Memory B cell (primary cell): Measurements from ENCODE around the gene PLPP3.

ENCODE experiments used
- ATAC-seq: fragments of 150-1000 bp; cut with Tn5 transposase; 2 replicates; pipeline ENCODE4 v1.10.0; 2021; ENCODE audit warnings: low read depth, mild to moderate bottlenecking, moderate library complexity
- DNase-seq, 2 donors: peaks; one replicate each; pipeline ENCODE4 v3.0.0; 2022; ENCODE audit warnings: low spot score in 2 of 2
- H3K27ac Mint-ChIP-seq: one replicate; pipeline ENCODE4 v1.8.0; 2022; ENCODE audit warnings: mild to moderate bottlenecking, moderate library complexity, mixed read lengths
- H3K27me3 Mint-ChIP-seq: one replicate; pipeline ENCODE4 v1.8.0; 2022; ENCODE audit warnings: mixed read lengths
- H3K36me3 Mint-ChIP-seq: one replicate; pipeline ENCODE4 v1.8.0; 2022; ENCODE audit warnings: mild to moderate bottlenecking, mixed read lengths
- H3K4me1 Mint-ChIP-seq: one replicate; pipeline ENCODE4 v1.8.0; 2022; ENCODE audit warnings: mixed read lengths
- H3K4me3 Mint-ChIP-seq: one replicate; pipeline ENCODE4 v1.8.0; 2022; ENCODE audit warnings: mild to moderate bottlenecking, moderate library complexity, mixed read lengths
- H3K9me3 Mint-ChIP-seq: one replicate; pipeline ENCODE4 v1.8.0; 2022; ENCODE audit warnings: mixed read lengths

Gene PLPP3

DNA sequence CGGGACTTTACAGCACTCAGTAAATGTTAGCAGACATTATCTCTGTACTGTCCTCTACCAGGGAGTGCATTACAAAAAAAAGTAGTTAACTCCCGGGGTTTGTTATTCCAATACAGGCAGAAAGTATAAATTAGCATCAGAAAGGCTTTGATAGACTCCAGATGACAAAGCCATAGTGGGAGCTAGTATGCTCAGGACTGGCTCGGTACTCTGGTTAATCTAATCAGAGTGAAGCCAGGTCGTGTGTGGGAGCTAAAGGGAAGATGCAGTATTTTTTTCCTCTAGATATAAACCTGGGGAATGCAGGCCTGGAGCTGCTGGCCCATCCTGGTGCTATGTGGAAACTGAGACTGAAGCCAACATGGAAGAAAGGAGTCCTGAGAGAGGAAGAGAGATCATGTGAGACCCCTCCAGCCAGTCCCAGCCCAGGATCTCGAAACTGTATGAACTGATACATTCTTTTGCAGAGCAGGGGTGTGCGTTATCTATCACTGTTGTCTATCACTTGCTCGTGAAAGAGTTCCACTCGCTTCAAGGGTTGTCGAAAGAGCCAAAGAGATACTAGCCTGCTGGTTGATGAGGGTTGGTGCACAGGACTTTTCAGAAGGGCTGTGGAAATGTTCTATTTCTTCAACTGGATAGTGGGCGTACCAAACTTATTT is 125.8 kb downstream of the PLPP3 start:
- no peaks in the 10 kb centered on the region for H3K36me3 Mint-ChIP-seq
- no peaks in the 10 kb centered on the region for H3K9me3 Mint-ChIP-seq
- H3K27ac Mint-ChIP-seq: no peak overlapping the region
- no peak for DNase-seq
- H3K4me1 Mint-ChIP-seq: peaks cover 5% of the 10 kb centered on the region
- H3K4me3 Mint-ChIP-seq: no peak overlapping the region
- peaks cover 2% of the 10 kb centered on the region for H3K27me3 Mint-ChIP-seq
- no peak for ATAC-seq

DNA sequence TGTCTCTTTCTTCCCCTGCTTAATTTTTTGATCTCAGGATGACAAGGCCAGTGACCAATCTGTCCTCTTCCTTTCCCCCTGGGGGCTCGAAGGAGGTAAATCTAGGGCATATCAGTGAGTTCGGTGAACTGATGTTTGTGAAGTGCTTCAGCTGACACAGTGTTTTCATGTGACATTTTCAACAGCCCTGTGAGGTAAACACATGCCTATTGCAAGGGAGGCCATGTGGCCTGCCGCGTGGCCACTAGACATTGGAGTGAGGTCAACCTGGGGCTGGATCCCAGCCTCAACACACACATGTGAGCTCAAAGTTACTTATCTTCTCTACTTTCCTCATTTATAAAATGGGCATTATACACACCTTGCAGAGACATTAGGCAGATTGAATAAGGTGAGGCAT is 126.3 kb downstream of the PLPP3 start:
- H3K9me3 Mint-ChIP-seq: no peaks in the 10 kb centered on the region
- DNase-seq: no peak
- ATAC-seq: no peak
- H3K27ac Mint-ChIP-seq: no peak overlapping the region
- peaks cover 2% of the 10 kb centered on the region for H3K27me3 Mint-ChIP-seq
- H3K4me1 Mint-ChIP-seq: peaks cover 5% of the 10 kb centered on the region
- no peaks in the 10 kb centered on the region for H3K36me3 Mint-ChIP-seq
- H3K4me3 Mint-ChIP-seq: no peak overlapping the region

DNA sequence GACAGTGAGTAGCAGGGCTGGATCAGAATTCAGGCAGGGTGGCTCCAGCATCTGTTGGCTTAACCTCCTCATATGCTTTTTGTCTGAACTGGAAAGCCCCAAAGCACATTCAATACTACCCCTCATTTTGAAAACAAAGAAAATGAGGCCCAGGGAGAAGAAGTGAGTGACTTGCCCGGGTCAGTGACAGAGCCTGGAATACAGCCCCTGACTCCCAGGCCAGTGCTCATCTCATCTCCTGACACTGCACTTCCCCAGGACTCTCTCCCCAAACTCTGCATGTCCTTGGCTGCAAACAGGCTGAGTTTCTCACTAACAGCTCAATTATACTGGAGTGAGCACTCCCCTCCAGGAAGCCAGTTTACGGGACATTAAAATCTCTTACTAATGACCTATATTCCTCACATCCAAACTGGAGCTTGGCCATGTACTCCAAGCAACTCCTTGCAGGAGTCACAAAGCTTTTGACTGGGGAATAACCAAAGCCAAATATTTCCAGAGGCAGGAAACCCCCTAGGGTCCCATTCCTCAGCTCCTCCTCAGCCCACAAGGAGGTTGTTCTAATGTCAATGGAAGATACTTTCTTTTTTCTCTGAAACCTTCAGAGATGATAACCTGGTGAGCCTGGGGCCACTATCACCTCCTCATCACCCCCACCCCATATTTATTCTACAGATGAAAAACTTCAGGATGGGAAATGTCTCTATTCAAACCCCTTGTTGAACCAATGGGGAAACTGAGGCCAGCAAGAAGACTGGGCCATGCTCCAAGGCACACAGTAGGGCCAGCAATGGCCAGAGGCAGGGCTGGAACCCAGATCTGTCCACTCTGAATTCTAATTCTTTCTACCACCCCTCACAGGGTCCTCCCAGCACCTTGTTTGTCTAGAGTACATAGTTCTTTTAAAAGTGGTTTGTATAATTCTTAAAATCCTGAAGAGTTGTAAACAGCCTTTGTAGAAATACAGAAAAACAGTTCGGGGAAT is 127.0 kb downstream of the PLPP3 start:
- DNase-seq: no peak
- H3K9me3 Mint-ChIP-seq: no peaks in the 10 kb centered on the region

DNA sequence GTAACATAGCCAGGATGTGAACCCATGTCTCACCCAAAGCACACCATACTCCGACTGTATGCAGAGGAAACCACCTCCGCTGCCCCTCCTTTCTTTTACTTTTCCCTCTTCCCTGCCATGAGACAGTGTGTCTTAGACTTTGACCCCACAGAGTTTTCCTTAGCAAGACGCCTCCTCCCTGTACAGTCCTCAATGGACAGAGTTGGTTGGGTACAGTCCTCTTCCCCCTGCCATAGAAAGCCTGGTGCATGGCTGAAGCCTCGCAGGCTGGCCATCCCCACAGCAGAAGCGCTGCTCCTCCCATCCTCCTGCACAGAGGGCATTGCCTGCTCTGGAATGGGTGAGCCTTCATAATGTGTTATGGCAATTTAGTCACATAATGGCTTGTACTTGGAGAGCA is 127.9 kb downstream of the PLPP3 start:
- Mint-ChIP-seq H3K9me3 (no peaks in the 10 kb centered on the region), H3K27ac (no peak overlapping the region), H3K4me1 (peaks cover 5% of the 10 kb centered on the region), H3K36me3 (no peaks in the 10 kb centered on the region), H3K27me3 (no peaks in the 10 kb centered on the region), H3K4me3 (no peak overlapping the region)
- ATAC-seq (no peak), DNase-seq (no peak)

More for the DNA sequence above, 127.0 kb downstream of the PLPP3 start:
- no peak overlapping the region for H3K27ac Mint-ChIP-seq
- H3K36me3 Mint-ChIP-seq: no peaks in the 10 kb centered on the region
- no peak for ATAC-seq
- H3K4me1 Mint-ChIP-seq: peaks cover 5% of the 10 kb centered on the region
- H3K4me3 Mint-ChIP-seq: no peak overlapping the region
- H3K27me3 Mint-ChIP-seq: peaks cover 2% of the 10 kb centered on the region

DNA sequence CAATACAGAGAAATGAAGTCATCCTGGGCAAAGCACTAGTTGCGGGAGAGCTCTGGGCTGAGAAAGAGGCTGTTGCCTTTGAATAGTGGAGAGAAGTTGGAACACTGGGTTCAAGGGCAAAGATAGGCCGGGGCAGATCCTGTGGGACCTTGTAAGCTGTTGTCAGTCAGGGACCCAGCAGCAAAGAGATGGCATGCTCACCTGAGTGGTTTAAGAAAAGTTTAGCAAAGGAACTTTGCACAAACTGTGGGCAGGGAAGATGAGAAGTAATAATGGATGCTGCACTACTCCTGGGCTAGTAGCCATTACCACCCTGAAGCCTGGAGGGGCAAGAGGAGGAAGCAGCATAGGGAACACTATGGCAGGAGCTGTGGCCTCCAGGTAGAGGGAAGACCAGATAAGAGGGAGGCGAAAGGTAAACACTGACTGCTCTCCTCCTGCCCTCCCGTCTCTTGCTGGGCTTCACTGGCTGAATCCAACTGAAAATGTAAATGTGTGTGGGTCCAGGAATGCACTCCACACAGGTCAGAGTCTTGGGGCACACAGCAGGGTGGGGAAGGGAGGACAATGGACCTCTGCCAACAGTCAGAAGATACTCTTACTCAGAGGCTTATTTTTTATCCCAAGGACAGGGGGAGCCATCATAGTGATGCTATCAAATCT is 129.2 kb downstream of the PLPP3 start:
- ATAC-seq (no peak), DNase-seq (no peak)
- H3K4me1 Mint-ChIP-seq: peaks cover 2% of the 10 kb centered on the region

DNA sequence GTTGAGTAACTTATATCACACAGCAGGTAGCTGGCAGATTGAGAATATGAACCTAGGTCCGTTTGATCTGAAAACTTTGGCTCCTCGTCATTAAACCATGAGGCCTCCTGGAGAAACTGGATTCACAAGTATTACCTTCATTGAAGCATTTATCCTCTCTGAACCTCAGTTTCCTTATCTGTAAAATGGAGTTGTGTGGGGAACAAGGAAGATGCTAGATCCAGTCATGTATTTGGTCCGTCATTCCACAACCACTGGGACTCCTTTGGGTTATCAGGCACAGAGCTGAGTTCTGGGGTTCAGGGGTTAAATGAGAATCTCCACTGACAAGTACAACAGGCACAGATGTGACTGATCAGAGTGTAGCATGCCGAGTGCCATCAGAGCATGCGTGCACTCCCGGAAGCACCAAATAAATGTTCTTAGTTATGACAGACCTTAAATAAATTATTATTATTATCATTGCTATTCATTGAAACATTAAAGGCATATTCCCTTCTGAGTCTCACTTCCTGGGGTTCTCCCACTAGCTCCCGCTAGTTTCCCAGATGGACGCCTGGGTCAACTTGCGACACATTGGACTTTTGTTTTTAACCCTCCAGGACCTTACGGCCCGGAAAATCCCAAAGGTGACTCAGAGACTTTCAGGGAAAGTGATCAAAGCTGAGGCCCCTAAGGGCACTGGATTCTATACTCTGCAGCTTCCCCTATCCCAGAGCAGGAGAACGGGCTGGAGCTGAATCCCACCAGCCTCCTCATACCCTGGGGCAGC is 130.6 kb downstream of the PLPP3 start:
- H3K4me3 Mint-ChIP-seq: no peak overlapping the region
- no peak overlapping the region for H3K27ac Mint-ChIP-seq
- no peaks in the 10 kb centered on the region for H3K9me3 Mint-ChIP-seq
- H3K27me3 Mint-ChIP-seq: no peaks in the 10 kb centered on the region
- H3K4me1 Mint-ChIP-seq: peaks cover 2% of the 10 kb centered on the region
- ATAC-seq: no peak
- H3K36me3 Mint-ChIP-seq: no peaks in the 10 kb centered on the region
- no peak for DNase-seq

More for the DNA sequence above, 129.2 kb downstream of the PLPP3 start:
- H3K27me3 Mint-ChIP-seq: no peaks in the 10 kb centered on the region
- H3K9me3 Mint-ChIP-seq: no peaks in the 10 kb centered on the region
- H3K27ac Mint-ChIP-seq: no peak overlapping the region
- no peak overlapping the region for H3K4me3 Mint-ChIP-seq
- H3K36me3 Mint-ChIP-seq: no peaks in the 10 kb centered on the region

DNA sequence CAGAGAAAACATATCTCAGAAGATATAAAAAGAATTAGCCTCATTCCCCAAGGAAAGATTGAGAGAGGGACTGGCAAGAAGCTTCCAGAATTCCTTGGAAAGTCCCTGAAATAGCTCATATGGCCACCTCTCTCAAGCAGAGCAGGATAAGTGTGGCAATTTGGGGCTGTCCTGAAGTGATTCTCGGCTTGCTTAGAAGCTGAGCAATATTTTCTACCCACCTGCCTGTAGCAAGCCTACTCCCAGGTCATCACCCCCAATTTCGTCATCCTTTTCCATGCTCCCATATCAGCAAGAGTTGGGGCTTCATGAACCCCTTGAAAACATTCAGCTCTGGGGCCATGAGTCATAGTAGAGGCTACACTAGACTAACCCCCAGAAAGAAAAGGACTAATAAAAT is 131.5 kb downstream of the PLPP3 start:
- Mint-ChIP-seq H3K27ac (no peak overlapping the region), H3K36me3 (no peaks in the 10 kb centered on the region), H3K9me3 (no peaks in the 10 kb centered on the region), H3K27me3 (no peaks in the 10 kb centered on the region), H3K4me1 (peaks cover 2% of the 10 kb centered on the region), H3K4me3 (no peak overlapping the region)
- DNase-seq (no peak), ATAC-seq (no peak)

DNA sequence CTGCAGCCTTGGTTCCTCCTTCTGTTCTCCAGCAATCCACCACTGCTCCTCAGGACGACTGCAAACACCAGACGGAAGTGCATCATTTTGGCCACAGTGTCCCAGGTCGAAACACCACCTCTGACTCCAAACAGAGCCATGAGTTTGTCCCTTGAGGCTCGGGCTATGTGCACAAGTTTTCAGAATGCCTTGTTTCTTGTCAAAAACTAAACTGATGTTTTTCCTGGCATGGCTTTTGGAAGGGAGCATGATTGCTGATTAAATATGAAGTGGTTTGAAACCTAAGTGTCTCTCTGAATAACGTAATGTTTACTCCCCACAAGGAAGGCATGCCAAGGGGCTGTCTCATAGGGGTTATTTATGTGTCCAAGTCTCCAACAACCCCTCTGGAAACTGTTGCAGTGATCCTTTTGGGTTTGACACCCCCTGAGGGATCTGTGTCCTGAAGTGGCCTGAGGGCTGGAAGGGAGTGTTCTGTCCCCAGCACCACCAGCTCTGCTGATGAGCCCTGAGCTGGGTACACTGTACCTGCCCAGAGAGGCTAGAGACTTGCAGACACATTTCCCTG is 132.7 kb downstream of the PLPP3 start:
- no peaks in the 10 kb centered on the region for H3K36me3 Mint-ChIP-seq
- DNase-seq: no peak
- H3K4me1 Mint-ChIP-seq: peaks cover 2% of the 10 kb centered on the region
- no peak overlapping the region for H3K27ac Mint-ChIP-seq
- H3K27me3 Mint-ChIP-seq: no peaks in the 10 kb centered on the region
- no peak for ATAC-seq
- H3K9me3 Mint-ChIP-seq: no peaks in the 10 kb centered on the region
- no peak overlapping the region for H3K4me3 Mint-ChIP-seq

DNA sequence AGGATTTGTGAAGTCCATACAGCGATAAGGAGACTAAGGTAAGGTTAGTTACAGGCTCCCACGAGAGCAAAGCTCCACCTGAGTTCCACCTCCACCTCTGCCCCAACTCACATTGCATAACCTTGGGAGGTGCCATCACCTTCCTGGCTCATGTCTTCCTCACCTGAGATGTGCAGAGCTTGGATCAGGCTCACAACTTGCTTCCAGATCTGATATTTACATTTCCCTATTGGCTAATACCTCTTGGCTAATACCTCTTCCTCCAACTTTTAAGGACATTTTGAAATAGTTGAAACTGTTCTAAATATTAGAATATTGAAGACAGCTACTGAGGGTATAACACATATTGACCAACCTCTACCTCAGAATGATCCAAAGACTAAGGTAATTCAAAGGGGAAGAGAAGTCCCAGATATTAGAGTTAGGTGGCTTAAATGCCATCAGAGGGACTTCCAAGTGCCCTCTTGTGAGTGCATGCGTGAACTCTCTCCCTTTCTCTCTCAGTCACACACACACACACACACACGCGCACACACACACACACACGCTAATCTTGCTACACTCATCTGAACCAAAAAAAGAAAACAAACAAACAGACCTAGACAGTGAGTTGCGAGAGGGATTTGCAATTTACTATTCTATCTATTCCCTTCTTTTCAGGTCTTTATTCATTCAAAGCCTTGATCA is 134.3 kb downstream of the PLPP3 start:
- DNase-seq: no peak
- ATAC-seq: no peak
- Mint-ChIP-seq H3K27me3 (no peaks in the 10 kb centered on the region), H3K36me3 (no peaks in the 10 kb centered on the region), H3K9me3 (no peaks in the 10 kb centered on the region), H3K4me1 (no peaks in the 10 kb centered on the region), H3K4me3 (no peak overlapping the region), H3K27ac (no peak overlapping the region)
